Measurements from ENCODE around the gene MRPL41.
"Not testable (repeated sequence)": the region's sequence is repeated elsewhere in the genome, so short reads cannot be mapped to it uniquely, and the experiment has no call there.

Gene MRPL41

DNA sequence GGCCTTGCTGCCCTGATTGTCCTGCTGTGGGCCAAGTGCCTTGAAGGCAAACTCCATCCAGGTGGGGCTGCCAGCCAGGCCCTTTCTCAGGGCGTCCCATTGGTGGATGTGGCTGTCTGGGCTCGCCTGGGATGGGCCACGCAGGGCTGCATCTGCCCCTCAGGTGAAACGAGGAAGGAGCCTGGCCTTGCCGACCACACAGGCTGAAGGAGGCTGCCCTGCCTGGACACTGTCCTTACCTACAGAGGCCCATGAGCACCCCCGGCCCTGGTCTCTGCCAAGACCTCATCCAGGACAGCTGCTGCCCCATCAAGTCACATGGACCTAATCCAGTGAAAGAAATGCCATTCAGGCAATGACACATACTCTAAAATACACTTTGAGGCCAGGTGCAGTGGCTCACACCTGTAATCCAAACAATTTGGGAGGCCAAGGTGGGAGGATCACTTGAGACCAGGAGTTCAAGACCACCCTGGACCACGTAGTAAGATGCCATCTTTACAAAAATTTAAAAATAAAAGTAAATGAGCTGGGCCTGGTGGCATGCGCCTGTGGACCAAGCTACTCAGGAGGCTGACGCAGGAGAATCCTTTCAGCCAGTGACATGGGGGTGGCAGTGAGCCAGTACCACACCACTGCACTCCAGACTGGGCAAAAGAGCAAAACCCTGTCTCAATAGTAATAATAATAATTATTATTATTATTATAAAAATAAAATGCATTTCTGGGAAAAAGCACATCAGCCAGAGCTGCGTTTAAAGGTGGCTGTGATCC, 35.3 kb upstream of the MRPL41 start:
- Histone ChIP-seq H3K4me1 (ENCODE audit: insufficient read depth, insufficient read length) (peaks cover 4% of the 10 kb centered on the region), H3K9me3 (ENCODE audit: insufficient read depth, low read length) (no peaks in the 10 kb centered on the region), H3K27me3 (ENCODE audit: insufficient read depth, insufficient read length) (no peaks in the 10 kb centered on the region), H3K9ac (ENCODE audit: insufficient read length, low read depth) (no peak overlapping the region), H3K4me3 (ENCODE audit: insufficient read length, low read depth) (no peak overlapping the region), H3K36me3 (ENCODE audit: insufficient read depth, insufficient read length, low read length) (no peaks in the 10 kb centered on the region)
- TF ChIP-seq SUZ12 (IDR thresholded peaks at IDR 0.05; ENCODE audit: extremely low read depth, insufficient read depth, insufficient read length) (no peak), YY1 (IDR thresholded peaks at IDR 0.05; ENCODE audit: insufficient read depth, insufficient read length) (no peak)
- no peak for DNase-seq (ENCODE audit: low read depth, low spot score)

GRCh38 chr9:137518661-137519459, 32.8 kb upstream of the MRPL41 start:
- H3K4me3 ChIP-seq (ENCODE audit: insufficient read length, low read depth); H3K9me3 ChIP-seq (ENCODE audit: insufficient read depth, low read length); DNase-seq (ENCODE audit: low read depth, low spot score); H3K36me3 ChIP-seq (ENCODE audit: insufficient read depth, insufficient read length, low read length); H3K27me3 ChIP-seq (ENCODE audit: insufficient read depth, insufficient read length); H3K4me1 ChIP-seq (ENCODE audit: insufficient read depth, insufficient read length); H3K9ac ChIP-seq (ENCODE audit: insufficient read length, low read depth): not testable (repeated sequence)

GRCh38 chr9:137519553-137519952, 32.1 kb upstream of the MRPL41 start:
- no peak for TF ChIP-seq YY1 (IDR thresholded peaks at IDR 0.05; ENCODE audit: insufficient read depth, insufficient read length)
- TF ChIP-seq ZNF274 (IDR thresholded peaks at IDR 0.05; ENCODE audit: low read depth, low read length) = no peak
- TF ChIP-seq SUZ12 (IDR thresholded peaks at IDR 0.05; ENCODE audit: extremely low read depth, insufficient read depth, insufficient read length) = no peak
- H3K9me3 ChIP-seq (ENCODE audit: insufficient read depth, low read length) = no peaks in the 10 kb centered on the region; the same call in 1 of the 2 replicates
- H3K36me3 ChIP-seq (ENCODE audit: insufficient read depth, insufficient read length, low read length) = no peaks in the 10 kb centered on the region
- no peak overlapping the region for H3K4me3 ChIP-seq (ENCODE audit: insufficient read length, low read depth)
- peaks cover 4% of the 10 kb centered on the region for H3K4me1 ChIP-seq (ENCODE audit: insufficient read depth, insufficient read length)
- no peak for DNase-seq (ENCODE audit: low read depth, low spot score)
- no peaks in the 10 kb centered on the region for H3K27me3 ChIP-seq (ENCODE audit: insufficient read depth, insufficient read length)
- H3K9ac ChIP-seq (ENCODE audit: insufficient read length, low read depth) = no peak overlapping the region

GRCh38 chr9:137520614-137521404, 30.9 kb upstream of the MRPL41 start:
- no peak for DNase-seq (ENCODE audit: low read depth, low spot score)
- peaks cover 3% of the 10 kb centered on the region for H3K4me1 ChIP-seq (ENCODE audit: insufficient read depth, insufficient read length)
- no peak overlapping the region for H3K9ac ChIP-seq (ENCODE audit: insufficient read length, low read depth)
- no peaks in the 10 kb centered on the region for H3K27me3 ChIP-seq (ENCODE audit: insufficient read depth, insufficient read length)
- TF ChIP-seq ZNF274 (IDR thresholded peaks at IDR 0.05; ENCODE audit: low read depth, low read length) = no peak
- TF ChIP-seq SUZ12 (IDR thresholded peaks at IDR 0.05; ENCODE audit: extremely low read depth, insufficient read depth, insufficient read length) = no peak
- no peak for TF ChIP-seq YY1 (IDR thresholded peaks at IDR 0.05; ENCODE audit: insufficient read depth, insufficient read length)
- H3K4me3 ChIP-seq (ENCODE audit: insufficient read length, low read depth) = no peak overlapping the region
- H3K36me3 ChIP-seq (ENCODE audit: insufficient read depth, insufficient read length, low read length) = no peaks in the 10 kb centered on the region
- H3K9me3 ChIP-seq (ENCODE audit: insufficient read depth, low read length) = no peaks in the 10 kb centered on the region; the same call in 1 of the 2 replicates

- TF ChIP-seq SUZ12 (IDR thresholded peaks at IDR 0.05; ENCODE audit: extremely low read depth, insufficient read depth, insufficient read length) (no peak), YY1 (IDR thresholded peaks at IDR 0.05; ENCODE audit: insufficient read depth, insufficient read length) (no peak), ZNF274 (IDR thresholded peaks at IDR 0.05; ENCODE audit: low read depth, low read length) (no peak)
- H3K9me3 ChIP-seq (ENCODE audit: insufficient read depth, low read length) = no peaks in the 10 kb centered on the region; the same call in 1 of the 2 replicates
- H3K4me3 ChIP-seq (ENCODE audit: insufficient read length, low read depth) = no peak overlapping the region
- no peak overlapping the region for H3K9ac ChIP-seq (ENCODE audit: insufficient read length, low read depth)
- no peaks in the 10 kb centered on the region for H3K27me3 ChIP-seq (ENCODE audit: insufficient read depth, insufficient read length)
- H3K36me3 ChIP-seq (ENCODE audit: insufficient read depth, insufficient read length, low read length) = no peaks in the 10 kb centered on the region
- H3K4me1 ChIP-seq (ENCODE audit: insufficient read depth, insufficient read length) = no peaks in the 10 kb centered on the region
- DNase-seq (ENCODE audit: low read depth, low spot score) = no peak
Observed at GRCh38 chr9:137521405-137521985, 30.2 kb upstream of the MRPL41 start.

GRCh38 chr9:137522746-137523455, 28.8 kb upstream of the MRPL41 start:
- no peak overlapping the region for H3K4me3 ChIP-seq (ENCODE audit: insufficient read length, low read depth)
- H3K36me3 ChIP-seq (ENCODE audit: insufficient read depth, insufficient read length, low read length) = no peaks in the 10 kb centered on the region
- H3K4me1 ChIP-seq (ENCODE audit: insufficient read depth, insufficient read length) = no peaks in the 10 kb centered on the region
- H3K9ac ChIP-seq (ENCODE audit: insufficient read length, low read depth) = no peak overlapping the region
- no peak for DNase-seq (ENCODE audit: low read depth, low spot score)
- TF ChIP-seq SUZ12 (IDR thresholded peaks at IDR 0.05; ENCODE audit: extremely low read depth, insufficient read depth, insufficient read length) (no peak), ZNF274 (IDR thresholded peaks at IDR 0.05; ENCODE audit: low read depth, low read length) (no peak), YY1 (IDR thresholded peaks at IDR 0.05; ENCODE audit: insufficient read depth, insufficient read length) (no peak)
- H3K27me3 ChIP-seq (ENCODE audit: insufficient read depth, insufficient read length) = no peaks in the 10 kb centered on the region
- H3K9me3 ChIP-seq (ENCODE audit: insufficient read depth, low read length) = no peaks in the 10 kb centered on the region; the same call in 1 of the 2 replicates
